Medulla oblongata (tissue), 1 donor: ENCODE data around the gene CIAO2B.
"Not testable (repeated sequence)": the region's sequence is repeated elsewhere in the genome, so short reads cannot be mapped to it uniquely, and the experiment has no call there.

Source experiments
- DNase-seq: peaks from one replicate; pipeline ENCODE4 v3.0.0-alpha.2; 2015; ENCODE audit errors: extremely low spot score

Gene CIAO2B

DNA sequence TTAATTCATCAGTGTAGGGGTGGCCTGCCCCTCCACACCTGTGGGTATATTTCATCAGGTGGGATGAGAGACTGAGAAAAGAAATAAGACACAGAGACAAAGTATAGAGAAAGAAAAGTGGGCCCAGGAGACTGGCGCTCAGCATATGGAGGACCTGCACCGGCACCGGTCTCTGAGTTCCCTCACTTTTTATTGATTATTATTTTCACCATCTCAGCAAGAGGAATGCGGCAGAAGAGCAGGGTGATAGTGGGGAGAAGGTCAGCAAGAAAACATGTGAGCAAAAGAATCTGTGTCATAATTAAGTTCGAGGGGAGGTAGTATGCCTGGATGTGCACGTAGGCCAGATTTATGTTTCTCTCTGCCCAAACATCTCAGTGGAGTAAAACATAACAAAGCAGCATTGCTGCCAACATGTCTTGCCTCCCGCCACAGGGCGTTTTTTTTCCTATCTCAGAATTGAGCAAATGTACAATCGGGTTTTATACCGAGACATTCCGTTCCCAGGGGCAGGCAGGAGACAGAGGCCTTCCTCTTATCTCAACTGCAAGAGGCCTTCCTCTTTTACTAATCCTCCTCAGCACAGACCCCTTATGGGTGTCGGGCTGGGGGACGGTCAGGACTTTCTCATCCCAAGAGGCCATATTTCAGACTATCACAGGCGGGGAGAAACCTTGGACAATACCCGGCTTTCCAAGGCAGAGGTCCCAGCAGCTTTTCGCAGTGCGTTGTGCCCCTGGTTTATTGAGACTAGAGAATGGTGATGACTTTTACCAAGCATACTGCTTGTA lies 21.4 kb upstream of the CIAO2B start:
- not testable (repeated sequence) for DNase-seq

DNA sequence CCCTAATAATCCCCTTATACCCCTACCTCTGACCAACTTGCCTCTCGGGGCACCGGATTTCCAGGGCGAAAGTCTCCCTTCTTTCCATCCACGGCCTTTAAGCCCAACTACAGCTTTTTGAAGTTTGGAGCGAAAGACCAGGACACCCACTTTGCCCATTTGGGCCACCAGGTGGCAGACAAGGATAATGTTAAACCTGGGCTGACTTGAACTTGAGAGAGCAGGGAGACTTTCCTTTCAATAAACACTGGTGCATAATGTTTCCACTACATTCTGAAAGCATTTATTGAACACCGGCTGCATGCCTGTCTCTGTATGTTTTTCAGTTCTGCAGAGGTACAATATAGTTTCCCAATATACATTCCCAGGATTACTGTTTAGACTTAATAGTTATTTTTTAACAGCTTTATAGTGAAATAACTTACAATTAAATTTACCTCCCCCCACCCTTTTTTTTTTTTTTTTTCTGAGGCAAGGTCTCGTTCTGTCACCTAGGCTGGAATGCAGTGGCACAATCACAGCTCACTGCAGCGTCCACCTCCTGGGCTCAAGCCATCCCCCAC lies 20.0 kb upstream of the CIAO2B start:
- DNase-seq, result peak; percentile 91

- DNase-seq, result no peak
These were observed 19.4 kb upstream of the CIAO2B start for GRCh38 chr16:66953462-66954096.

GRCh38 chr16:66952430-66953110 lies 18.4 kb upstream of the CIAO2B start:
- DNase-seq, result no peak

DNA sequence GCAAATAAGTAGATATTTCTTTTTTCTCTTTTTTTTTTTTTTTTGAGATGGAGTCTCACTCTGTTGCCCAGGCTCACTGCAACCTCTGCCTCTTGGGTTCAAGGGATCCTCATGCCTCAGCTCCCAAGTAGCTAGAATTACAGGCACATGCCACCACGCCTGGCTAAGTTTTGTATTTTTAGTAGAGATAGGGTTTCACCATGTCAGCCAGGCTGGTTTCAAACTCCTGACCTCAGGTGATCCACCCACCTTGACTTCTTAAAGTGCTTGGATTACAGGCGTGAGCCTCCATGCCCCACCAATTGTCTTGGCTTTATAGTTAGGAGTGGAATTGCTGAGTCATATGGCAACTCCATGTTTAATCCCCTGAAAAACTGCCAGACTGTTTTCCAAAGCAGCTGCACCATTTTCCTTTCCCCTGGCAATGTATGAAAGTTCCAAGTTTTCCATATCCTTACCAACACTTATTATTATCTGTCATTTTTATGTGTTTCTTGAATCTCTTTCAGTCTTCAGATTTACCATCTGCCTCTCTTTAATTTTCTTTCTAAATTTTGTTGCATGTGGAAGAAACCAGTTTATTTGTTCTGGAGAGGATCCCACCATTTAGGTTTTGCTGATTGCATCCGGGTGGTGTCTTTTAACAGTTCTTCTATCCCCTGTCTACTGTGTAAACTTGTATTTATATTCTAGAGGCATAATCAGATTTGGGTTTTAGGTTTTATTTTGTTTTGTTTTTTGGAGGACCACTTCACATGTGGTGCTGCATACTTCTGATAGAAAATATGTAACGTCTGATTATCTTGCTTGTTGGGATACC lies 17.0 kb upstream of the CIAO2B start:
- DNase-seq, result no peak

- no peak for DNase-seq
These were observed 16.2 kb upstream of the CIAO2B start for GRCh38 chr16:66950437-66950836.

DNA sequence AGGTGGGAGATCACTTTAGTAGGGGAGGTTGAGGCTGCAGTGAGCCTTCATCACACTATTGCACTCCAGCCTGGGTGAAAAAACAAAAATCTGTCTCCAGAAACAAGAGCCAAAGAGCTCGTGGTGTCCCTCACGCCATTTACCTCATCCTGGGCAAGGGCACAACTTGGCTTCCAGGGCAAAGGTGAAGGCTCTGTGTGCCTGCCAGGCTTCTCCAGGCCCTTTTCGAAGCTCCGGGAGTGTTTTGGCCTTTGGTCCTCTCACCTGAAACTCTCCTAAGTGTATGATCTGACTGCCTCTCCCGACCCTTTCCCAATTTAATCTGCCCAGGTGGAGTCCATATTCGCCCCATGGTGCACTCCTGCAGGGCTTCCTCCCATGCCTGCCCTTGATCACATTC lies 15.3 kb upstream of the CIAO2B start:
- no peak for DNase-seq

- no peak for DNase-seq
These were observed 14.6 kb upstream of the CIAO2B start for GRCh38 chr16:66948837-66949225.

DNA sequence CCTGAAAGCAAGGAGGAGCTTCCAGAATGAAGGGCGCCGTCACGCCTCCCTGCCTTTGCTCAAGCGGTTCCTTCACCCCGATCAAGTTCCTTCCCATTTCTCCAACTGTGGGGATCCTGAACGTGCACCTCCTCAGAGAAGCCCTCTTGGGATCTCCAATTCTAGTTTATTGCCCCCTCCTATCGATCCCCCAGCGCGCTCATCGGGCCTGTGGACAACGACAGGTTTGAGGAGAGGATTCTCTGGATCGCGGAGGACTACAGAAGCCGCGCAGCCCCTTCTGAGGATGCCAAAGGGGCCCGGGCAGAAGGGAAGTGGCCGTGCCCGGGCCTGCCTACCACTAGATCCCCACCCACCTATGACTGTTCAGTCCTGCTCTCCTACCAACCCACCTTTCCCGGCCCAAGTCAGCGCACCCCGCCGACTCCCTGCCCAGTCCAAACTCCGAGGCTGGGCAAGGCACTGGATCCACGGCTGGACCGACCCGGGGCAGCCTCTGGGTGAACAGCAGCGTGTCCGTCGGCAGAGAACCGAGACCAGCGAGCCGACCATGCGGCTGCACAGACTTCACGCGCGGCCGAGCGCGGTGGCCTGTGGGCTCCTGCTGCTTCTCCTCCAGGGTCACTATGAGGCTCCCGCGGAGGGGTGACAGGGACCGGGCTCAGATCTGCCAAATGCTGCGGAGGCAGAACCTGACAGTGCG lies 14.1 kb upstream of the CIAO2B start:
- DNase-seq, result peak; percentile 18

DNA sequence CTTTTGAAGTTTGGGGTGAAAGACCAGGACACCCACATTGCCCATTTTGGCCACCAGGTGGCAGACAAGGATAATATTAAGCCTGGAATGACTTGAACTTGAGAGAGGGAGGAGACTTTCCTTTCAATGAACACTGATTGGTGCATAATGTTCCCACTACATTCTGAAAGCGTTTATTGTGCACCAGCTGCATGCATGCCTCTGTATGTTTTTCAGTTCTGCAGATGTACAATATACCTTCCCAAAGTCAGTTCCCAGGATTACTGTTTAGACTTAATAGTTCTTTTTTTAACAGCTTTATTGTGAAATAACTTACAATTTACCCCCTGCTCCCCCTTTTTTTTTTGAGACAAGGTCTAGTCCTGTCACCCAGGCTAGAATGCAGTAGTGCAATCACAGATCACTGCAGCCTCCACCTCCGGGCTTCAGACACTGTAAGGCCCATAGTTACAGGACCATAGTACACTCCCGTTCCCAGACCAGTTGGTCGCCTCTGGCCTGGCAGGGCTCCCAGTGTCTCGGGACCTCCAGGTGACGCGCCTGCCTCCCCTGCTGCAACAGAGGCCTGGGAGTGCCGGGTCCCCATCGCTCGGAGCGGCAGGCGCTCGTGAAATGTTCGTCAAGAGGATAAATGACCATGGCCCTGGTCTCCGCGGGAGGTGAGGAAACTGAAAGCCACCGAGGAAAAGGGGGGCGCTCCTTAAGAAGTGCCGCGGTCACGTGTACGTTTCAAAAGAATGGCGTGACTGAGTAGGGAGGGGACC lies 13.3 kb upstream of the CIAO2B start:
- DNase-seq, result peak; percentile 95

GRCh38 chr16:66946974-66947301 lies 12.7 kb upstream of the CIAO2B start:
- DNase-seq, result no peak

GRCh38 chr16:66946541-66946940 lies 12.3 kb upstream of the CIAO2B start:
- no peak for DNase-seq

DNA sequence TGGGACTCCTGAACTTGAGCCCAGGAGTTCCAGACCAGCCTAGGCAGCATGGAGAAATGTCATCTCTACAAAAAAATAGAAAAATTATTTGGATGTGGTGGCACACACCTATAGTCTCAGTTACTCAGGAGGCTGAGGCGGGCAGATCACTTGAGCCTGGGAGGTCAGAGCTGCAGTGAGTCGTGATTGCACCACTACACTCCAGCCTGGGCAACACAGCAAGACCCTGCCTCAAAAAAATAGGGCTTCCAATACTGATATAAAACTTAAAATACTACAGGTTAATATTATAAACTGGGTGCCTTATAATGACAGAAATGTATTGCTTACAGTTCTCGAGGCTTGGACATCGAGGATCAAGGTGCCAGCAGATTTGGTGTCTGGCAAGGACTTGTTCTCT lies 11.7 kb upstream of the CIAO2B start:
- no peak for DNase-seq

- not testable (repeated sequence) for DNase-seq
These were observed 10.8 kb upstream of the CIAO2B start for GRCh38 chr16:66944971-66945370.

DNA sequence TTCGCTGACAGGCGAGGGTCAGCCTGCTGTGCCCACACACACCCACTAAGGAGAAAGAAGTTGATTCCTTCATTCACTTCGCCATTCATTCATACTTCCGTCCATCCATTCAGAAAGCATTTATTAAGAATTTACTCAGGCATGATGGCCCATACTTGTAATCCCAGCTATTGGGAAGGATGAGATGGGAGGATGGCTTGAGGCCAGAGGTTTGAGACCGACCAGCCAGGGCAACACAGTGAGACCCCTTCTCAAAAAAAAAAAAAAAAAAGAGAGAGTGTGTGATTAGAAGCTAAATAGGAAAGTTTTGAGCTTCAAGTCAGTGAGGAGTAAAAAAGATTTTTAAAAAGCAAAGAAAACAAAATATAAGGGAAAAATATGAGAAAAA lies 9.8 kb upstream of the CIAO2B start:
- no peak for DNase-seq

DNA sequence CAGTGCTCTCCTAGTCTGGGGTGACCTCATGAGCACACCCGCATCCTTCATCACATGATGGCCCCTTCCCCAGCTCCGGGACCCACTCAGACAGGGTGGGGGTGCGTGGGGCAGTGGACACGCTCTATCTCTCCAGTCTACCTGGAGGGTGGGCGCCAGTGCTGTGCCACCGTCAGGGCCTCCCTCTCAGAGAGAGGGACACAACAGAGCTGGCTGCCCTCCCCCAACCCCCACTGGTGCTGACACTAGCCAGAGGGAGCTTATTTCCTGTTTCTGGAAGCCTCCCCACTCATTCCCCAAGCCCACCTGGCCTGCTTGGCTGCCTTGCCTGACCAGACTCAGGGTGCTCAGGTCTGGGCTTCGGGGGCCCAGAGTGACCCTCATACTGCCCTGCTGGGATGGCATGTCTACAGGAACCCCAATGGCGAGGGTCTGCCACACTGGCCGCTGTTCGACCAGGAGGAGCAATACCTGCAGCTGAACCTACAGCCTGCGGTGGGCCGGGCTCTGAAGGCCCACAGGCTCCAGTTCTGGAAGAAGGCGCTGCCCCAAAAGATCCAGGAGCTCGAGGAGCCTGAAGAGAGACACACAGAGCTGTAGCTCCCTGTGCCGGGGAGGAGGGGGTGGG lies 9.3 kb upstream of the CIAO2B start:
- no peak for DNase-seq

DNA sequence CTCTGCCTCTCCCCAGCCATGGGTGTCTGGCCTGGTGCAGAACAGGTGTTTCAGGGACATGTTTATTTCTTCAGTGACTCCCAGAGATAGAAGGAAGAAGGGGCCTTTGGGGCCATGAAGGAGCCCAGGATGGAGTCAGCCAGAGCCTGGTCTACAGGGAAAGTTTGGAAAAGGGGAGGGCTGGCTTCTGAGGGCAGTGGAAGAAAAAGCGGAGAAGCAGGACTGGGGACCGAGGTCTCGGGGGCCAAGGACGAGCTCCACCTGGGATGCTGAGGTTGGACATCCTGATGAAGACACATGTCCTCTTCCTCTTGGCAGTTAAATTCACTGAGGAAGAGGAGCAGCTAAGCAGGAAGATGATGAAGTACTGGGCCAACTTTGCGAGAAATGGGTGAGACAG lies 8.8 kb upstream of the CIAO2B start:
- no peak for DNase-seq

- DNase-seq, result no peak
These were observed 6.0 kb upstream of the CIAO2B start for GRCh38 chr16:66940236-66940635.

- DNase-seq, result no peak
These were observed 5.2 kb upstream of the CIAO2B start for GRCh38 chr16:66939366-66939765.

DNA sequence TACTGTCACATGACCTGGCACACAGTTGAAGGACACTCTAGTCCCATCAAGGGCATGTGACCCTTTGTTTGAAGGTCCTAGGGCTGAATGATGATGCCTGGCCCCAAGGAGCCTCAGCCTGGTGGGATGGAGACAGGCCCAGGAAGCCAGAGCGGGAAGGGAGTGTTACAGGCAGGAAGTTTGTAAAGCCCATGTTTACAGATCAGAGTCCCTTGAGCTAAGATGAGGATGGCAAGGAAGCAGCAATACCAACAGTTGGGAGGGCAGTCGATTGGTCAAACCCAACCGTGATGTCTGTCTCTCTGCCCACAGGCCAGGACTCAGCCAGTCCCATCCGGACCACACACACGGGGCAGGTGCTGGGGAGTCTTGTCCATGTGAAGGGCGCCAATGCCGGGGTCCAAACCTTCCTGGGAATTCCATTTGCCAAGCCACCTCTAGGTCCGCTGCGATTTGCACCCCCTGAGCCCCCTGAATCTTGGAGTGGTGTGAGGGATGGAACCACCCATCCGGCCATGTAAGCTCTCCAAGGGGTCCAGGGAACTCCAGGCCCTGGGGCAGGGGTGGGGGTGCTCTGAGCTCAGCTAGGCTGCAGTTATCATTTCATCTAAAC lies 3.6 kb upstream of the CIAO2B start:
- DNase-seq, result no peak
